NCI-H187 (cell line): ENCODE results near the gene CDKN1A.

Experiments
- DNase-seq, 2 experiments: peaks; one replicate each; lab custom pipeline; 2025; lab: John Stamatoyannopoulos, UW

The CDKN1A gene

DNA sequence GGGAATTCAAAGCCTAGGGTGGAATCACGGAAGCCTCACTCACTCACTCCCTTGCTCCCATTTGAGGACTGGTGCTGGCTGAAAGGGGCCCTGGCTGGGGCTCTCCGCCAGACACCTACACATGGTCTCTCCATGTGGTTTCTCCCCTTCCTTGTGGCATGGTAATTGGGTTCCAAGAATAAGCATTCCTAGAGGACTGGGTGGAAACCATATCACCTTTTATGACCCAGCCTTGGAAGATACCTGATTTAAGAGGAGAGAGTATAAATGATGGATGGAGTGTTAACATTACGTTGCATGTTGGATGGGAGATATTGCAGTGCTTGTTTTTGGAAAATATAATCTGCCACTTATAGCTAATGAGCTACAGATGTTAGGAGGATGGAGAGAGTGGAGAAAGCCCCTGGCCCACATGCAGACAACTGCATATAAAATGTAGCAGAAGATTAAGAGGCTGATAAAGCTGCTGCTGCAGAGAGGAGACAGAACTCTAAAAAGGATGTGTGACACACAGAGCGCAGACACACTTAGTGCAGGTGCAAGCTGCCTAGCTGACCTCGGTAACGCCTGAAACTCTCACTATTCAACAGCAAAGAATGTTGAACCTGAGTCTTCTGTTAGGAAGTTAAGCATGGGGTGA, 23.3 kb upstream of the CDKN1A start:
- no peak for DNase-seq

DNA sequence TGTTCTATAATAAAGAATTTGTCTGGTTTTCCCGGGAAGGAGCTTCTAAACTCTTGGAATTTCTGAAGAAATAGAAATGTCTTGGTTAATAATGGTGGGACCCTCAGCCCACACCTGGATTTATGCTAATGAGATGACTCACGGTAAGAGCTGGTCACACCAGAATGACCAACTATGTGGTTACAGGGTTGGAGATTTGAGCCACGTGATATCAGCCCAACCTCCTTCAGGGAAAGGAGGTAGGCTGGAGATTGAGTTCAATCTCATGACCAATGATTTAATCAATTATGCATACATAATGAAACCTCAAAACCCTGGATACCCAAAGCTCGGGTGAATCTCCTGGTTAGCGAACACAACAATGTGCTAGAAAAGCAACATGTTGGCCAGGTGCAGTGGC, 22.1 kb upstream of the CDKN1A start:
- DNase-seq = no peak

- no peak for DNase-seq
Observed at GRCh38 chr6:36657271-36657670, 21.2 kb upstream of the CDKN1A start.

- DNase-seq = no peak
Observed at GRCh38 chr6:36657942-36658544, 20.5 kb upstream of the CDKN1A start.

- no peak for DNase-seq
Observed at GRCh38 chr6:36659271-36659670, 19.2 kb upstream of the CDKN1A start.

- DNase-seq = no peak
Observed at GRCh38 chr6:36660771-36661471, 17.6 kb upstream of the CDKN1A start.

DNA sequence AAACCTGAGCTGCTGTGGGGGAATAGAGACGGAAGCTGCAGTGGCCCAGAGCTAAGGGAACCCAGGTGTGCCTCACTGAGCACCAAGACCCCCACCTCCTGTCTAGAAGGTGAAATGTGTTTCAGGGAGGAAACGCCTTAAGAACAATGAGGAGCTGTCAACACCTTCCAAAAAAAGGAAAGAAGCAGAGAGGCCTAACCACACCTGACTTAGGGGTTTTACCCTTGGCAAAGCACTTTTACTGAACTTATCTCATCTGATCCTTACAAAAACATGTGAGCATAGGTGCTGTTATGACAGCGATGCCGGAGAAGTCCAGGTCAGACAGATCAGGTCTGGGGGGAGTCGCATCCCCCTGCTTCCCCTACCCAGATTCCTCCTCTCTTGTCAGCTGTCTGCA, 16.1 kb upstream of the CDKN1A start:
- DNase-seq = no peak

- no peak for DNase-seq
Observed at GRCh38 chr6:36662827-36663256, 15.7 kb upstream of the CDKN1A start.

DNA sequence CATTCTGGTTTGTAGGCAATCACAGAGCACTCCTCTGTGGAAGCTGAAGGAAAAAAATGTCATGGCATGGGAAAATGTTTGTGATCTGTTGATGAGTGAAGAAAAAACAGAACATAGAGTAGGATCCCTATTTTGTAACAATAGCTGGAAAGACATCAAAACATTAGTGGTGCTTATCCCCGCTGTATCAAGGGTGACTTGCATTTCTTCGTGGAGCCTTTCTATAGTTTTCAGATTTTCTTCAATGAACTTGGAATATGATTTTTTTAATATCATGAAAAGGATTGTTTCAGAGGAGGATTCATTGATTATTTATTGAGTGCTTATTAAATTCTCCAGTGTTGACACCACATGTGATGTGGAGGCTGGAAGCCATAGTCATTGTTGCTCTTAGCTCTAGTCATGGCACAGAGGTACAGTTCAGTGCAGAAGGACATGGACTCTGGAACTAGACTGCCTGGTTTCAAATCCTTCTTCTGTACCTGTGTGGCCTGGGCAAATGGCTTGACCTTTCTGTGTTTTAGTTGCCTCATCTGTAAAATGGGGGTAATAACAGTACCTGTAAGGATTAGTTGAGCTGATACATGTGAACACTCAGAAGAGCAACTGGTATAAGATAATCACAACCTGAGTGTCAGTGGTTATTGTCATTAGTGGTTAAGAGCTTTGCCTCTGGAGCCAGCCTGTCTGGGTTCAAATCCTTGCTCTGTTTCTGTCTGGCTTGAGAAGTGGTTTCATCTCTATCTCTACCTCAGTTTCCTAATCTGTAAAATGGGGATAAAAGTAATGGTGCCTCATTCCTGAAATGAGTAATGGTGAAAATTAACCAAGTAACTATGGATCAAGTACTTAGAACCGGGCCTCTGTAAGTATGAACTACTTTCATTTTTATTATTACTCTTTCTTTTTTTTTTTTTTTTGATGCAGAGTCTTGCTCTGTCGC, 14.7 kb upstream of the CDKN1A start:
- DNase-seq = no peak

DNA sequence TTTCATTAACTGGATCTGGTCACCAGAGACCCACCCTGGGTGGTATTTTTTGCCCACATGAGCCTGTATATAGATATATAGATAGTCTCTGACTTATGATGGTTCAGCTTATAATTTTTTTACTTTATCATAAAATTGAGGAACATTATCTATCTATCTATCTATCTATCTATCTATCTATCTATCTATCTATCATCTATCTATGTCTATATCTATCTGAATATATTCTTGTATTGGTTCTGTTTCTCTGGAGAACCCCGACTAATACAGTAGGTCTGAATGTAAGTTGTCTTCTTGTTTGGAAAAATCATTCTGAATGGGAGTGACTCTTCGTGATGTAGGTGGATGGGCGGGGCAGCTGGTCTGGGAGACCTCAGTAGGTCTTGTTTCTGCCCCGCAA, 13.3 kb upstream of the CDKN1A start:
- no peak for DNase-seq

GRCh38 chr6:36666287-36666686, 12.2 kb upstream of the CDKN1A start:
- DNase-seq = no peak

GRCh38 chr6:36666826-36667591, 11.5 kb upstream of the CDKN1A start:
- peak; percentile 78 to 80 for DNase-seq

GRCh38 chr6:36668591-36668990, 9.9 kb upstream of the CDKN1A start:
- DNase-seq = no peak

GRCh38 chr6:36669002-36669401, 9.5 kb upstream of the CDKN1A start:
- DNase-seq = no peak

DNA sequence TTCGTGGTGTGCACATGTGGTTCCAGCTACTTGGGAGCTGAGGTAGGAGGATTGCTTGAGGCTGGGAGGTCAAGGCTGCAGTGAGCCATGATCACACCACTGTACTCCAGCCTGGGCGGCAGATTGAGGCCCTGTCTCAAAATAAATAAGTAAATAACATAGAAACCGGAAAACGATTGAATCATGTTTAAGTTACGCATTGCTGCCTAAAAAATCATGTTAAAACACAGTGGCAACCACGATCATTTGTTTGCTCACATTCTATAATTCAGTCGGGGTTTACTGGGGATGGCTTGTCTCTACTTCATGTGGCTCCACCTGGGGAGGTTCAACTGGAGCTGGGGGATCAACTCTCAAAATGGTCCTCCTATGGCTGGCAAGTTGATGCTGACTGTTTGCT, 8.2 kb upstream of the CDKN1A start:
- no peak for DNase-seq

- no peak for DNase-seq
Observed at GRCh38 chr6:36671687-36672375, 6.7 kb upstream of the CDKN1A start.

DNA sequence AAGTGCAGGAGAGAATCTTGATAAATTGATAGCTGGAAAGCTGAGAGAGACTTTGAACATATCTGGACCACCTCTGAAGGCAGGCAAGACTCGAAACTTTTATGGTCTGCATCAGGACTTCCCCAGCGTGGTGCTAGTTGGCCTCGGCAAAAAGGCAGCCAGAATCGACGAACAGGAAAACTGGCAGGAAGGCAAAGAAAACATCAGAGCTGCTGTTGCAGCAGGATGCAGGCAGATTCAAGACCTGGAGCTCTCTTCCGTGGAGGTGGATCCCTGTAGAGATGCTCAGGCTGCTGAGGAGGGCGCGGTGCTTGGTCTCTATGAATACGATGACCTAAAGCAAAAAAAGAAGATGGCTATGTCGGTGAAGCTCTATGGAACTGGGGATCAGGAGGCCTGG, 4.6 kb upstream of the CDKN1A start:
- no peak for DNase-seq

- no peak for DNase-seq
Observed at GRCh38 chr6:36674942-36675341, 3.6 kb upstream of the CDKN1A start.

DNA sequence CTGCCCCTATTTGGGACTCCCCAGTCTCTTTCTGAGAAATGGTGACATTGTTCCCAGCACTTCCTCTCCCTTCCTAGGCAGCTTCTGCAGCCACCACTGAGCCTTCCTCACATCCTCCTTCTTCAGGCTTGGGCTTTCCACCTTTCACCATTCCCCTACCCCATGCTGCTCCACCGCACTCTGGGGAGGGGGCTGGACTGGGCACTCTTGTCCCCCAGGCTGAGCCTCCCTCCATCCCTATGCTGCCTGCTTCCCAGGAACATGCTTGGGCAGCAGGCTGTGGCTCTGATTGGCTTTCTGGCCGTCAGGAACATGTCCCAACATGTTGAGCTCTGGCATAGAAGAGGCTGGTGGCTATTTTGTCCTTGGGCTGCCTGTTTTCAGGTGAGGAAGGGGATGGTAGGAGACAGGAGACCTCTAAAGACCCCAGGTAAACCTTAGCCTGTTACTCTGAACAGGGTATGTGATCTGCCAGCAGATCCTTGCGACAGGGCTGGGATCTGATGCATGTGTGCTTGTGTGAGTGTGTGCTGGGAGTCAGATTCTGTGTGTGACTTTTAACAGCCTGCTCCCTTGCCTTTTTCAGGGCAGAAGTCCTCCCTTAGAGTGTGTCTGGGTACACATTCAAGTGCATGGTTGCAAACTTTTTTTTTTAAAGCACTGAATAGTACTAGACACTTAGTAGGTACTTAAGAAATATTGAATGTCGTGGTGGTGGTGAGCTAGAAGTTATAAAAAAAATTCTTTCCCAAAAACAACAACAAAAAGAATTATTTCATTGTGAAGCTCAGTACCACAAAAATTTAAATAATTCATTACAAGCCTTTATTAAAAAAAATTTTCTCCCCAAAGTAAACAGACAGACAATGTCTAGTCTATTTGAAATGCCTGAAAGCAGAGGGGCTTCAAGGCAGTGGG, 2.1 kb upstream of the CDKN1A start:
- DNase-seq = no peak
